Activated CD8-positive, alpha-beta memory T cell treated with anti-CD3 and anti-CD28 coated beads, Interleukin-2, amount 50 U/mL, for 1 hour (primary cell): ENCODE results near the gene CLDN20.

Experiments
- DNase-seq: peaks from one replicate; pipeline ENCODE4 v3.0.0-alpha.2; 2020; ENCODE audit errors: extremely low read depth

The CLDN20 gene

DNA sequence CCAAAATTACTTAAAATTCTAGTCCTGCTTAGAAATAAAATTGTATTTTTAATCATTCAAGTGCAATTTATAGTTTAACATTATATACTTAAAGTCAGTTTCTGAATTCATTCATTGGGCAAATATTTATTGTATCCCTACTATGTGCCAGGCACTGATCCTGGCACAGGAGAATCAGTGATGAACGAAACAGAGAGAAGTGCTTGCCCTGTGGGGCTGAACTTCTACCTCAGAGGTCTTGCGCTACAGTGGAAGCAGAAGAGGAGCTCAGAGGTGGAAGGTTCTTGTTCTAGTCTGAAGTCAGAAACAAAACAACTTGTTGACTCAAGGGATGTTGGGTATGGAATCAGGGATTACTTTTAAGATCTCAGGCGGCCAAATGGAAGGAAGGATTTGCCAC lies 6.0 kb downstream of the CLDN20 start:
- no peak for DNase-seq

DNA sequence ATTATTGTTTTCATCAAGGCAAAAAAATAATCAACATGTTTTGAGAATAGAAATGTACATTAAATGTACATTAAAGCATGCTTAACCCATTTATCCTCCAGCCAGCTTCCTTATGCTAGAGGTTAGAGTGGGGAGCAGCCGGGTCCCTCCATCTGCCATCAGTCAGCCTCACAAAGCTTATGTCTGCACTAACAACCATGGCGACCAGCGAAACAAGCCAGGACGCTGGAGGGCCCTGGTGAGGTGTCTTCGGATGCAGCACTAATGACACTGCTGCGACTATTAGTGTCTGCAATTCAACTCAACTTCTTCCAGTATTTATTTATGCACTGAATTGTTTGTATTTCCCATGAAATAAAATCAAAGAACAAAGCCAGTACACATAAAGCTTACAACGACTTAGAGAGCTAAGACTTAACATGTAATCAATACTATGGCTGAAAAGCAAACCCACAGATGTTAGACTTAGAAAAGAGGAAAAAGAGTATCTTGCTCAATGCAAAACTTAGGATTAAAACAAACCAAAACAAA lies 6.8 kb downstream of the CLDN20 start:
- DNase-seq, result no peak

- DNase-seq, result no peak
Measured at GRCh38 chr6:155271145-155271544, 7.3 kb downstream of the CLDN20 start.

DNA sequence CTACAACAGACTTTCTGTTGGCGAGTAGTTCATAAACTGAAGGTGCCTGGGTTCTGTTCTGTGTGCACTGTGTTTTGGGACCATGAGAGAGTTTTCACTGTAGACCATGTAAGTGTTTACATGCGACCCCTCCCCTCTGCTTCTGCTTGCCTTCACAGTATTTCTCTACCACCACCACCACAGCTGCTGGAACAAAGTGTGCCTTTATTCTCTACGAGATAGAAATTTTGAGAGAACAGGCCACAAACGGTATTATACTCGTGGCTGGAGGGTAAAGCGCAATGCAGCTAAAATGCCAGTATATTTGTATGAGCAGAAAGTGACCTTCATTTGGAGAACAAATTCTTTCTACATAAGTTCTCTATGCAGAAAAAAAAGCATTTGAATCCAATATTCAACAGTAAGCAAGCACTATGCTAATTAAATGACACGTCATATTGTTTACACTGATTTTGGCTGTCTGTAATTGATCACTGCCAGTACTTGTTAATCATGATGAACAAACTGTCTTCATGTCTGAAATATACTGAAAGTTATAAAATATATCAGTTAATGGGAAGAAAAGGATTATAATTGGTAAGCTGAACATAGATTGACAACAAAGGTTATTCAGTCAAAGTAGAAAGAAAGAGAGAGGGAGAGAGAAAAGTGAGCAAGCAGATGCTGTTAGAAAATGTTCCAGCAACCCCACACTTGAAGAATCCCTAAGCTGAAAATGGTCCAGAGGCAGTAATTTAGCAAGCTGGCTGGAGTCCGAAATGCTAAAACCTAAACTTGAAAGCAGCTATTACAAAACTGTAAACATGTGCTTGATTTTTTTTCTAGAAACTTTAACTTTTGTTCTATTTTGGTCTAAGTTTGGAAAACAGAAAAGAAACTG lies 8.8 kb downstream of the CLDN20 start:
- DNase-seq, result no peak

GRCh38 chr6:155273431-155273830 lies 9.6 kb downstream of the CLDN20 start:
- no peak for DNase-seq

DNA sequence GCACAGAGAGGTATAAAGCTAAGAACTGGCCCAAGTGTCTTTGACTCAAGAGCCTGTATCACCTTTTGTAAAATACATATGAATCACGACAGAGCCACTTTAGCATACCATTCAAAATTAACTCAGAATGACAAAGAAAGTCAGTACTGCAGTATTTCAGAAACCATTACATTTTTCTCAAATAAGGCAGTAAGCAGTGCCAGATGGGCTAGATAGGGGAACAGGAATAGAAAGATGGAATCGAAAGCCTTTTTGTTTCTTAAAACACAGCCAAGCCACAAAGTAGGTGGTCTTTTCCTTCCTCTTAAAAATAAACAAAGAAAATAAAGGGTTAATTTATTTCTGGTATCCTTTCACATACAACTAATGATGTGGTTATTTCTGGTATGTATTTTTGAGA lies 10.3 kb downstream of the CLDN20 start:
- no peak for DNase-seq

DNA sequence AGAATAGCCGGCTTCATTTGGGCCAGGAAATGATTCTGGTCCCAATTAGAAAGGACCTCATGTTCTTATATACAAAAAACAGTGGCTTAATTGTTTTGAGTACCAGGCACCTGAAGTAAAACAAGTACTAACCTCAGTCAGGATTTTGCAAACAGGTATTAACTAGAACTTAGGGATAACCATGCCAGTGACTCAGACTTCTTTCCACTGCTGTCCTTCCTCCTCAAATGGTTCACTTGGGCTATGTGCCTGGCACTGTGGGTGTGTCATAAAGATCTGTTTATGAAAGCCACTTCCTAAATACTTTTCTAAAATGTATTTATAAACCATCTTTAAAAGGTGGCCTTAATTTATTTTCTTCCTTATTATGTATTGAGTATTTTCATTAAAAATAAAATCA lies 10.7 kb downstream of the CLDN20 start:
- DNase-seq, result no peak

GRCh38 chr6:155275808-155276480 lies 12.1 kb downstream of the CLDN20 start:
- no peak for DNase-seq

DNA sequence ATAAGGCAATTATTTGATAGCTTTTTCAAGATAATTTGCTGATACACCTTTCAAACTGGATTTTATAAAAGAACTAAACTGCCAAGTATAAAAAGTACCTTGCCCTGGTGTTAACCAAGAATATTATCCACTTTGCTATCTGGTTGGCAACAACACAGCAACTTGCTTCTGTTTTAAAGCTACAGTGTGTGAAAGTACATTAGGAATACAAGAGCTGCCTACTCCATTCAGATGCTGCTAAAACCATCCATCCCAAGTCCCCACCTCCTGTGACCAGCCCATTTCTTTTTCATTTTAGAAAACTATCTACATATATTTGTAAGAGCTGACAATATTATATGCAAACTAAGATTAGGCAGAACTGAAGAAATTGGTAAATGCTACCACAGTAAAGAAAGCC lies 12.8 kb downstream of the CLDN20 start:
- DNase-seq, result no peak

GRCh38 chr6:155278319-155279049 lies 14.7 kb downstream of the CLDN20 start:
- no peak for DNase-seq

GRCh38 chr6:155284775-155285174 lies 21.0 kb downstream of the CLDN20 start:
- DNase-seq, result no peak

DNA sequence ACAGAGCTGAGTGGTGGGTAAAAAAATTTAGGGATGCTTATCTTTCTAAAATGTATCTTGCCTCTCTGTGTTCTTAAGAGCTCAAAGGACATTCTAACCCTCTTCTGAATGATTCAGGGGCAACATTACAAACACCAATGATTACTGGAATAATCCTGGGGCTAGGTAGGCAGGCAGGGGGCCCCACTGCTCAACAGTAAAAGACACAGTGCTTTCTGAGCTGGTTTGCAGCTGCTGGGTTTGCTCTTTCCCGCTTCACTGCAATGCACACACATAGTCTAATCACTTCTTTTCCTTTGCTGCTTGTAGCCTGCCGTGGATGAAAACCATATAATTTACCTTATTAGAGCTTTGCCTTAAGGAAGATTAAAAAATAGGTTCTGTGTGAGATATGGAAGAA lies 23.9 kb downstream of the CLDN20 start:
- DNase-seq, result no peak

DNA sequence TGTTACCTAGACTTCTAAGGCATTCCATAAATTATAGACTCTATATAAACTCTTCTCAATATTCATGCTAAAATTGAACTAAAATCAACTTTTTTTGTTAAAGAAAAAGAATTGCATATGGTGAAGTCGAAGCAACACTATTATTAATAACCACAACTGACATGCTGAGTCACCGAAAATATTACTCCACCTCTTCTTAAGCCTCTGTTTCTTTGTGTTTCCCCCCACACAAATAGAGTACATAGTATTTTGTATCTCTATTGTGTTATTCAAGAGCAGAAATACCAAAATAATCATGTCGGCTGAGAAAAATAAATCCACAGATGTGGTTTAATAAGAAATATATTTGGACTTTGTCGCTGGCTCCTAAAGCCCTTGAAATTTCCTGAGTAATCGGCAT lies 26.7 kb downstream of the CLDN20 start:
- DNase-seq, result no peak

- no peak for DNase-seq
Measured at GRCh38 chr6:155291291-155291690, 27.5 kb downstream of the CLDN20 start.

- DNase-seq, result no peak
Measured at GRCh38 chr6:155292711-155293110, 28.9 kb downstream of the CLDN20 start.

DNA sequence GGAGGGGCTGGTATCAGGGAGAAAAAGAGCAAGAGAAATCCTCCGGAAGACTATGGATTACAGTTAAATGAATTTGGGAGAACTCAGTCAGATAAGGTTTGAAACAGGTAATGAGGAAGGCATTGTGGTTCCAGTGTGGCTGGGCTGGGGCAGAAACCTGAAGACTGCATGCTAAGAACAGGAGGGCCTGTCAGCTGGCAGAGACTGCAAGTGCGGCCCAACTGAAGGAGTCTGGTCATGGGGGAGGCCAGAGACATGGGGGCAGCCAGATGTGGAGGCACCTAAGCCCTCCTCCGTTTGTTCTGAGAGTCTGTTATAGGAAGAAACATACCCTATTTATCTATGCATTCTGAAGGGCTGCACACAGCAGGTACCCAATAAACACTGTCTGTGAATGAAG lies 33.9 kb downstream of the CLDN20 start:
- DNase-seq, result no peak

DNA sequence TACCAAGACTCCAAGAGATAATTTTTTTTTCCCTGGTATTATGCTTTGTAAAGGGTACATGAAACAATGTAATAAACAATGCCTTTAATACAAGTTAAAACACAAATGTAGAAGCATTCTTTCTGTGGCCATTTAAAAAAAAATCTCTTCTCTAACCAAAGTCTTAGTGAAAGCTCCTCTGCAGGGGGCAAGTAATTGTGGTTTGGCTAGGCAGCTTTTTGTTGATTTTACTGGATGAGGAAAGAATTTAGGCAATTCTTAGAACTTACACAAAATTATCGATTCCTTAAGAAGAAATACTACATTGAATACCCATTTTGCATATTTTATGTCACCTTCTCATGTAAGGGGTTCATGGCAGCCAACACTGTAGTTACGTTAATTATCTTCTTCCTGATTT lies 38.1 kb downstream of the CLDN20 start:
- DNase-seq, result no peak

GRCh38 chr6:155303361-155303870 lies 39.6 kb downstream of the CLDN20 start:
- no peak for DNase-seq

GRCh38 chr6:155306958-155307357 lies 43.1 kb downstream of the CLDN20 start:
- no peak for DNase-seq

- no peak for DNase-seq
Measured at GRCh38 chr6:155309150-155309549, 45.3 kb downstream of the CLDN20 start.

GRCh38 chr6:155310596-155310995 lies 46.8 kb downstream of the CLDN20 start:
- DNase-seq, result no peak

GRCh38 chr6:155311086-155311485 lies 47.3 kb downstream of the CLDN20 start:
- DNase-seq, result no peak
